ENCODE results near the gene NBAS. TPM values are rescaled to one million over a fixed set of nuclear protein-coding genes. Genes with fewer than 3 reads are reported as not detected.

NBAS gene
- total RNA-seq, 1 experiment from 2014 or later, result 46.4 TPM

DNA sequence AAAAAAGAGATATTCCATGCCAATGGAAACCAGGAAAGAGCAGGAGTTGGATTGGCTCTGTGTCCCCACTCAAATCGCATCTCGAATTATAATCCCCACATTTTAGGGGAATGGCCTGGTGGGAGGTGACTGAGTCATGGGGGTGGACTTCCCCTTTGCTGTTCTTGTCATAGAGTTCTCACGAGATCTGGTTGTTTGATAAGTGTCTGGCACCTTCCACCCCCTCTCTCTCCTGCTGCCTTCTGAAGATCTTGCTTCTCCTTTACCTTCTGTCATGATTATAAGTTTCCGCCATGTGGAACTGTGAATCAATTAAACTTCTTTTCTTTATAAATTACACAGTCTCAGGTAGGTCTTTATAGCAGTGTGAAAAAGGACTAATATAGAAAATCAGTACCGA lies 355.6 kb downstream of the NBAS start:
- TF ChIP-seq, protein P1, sequence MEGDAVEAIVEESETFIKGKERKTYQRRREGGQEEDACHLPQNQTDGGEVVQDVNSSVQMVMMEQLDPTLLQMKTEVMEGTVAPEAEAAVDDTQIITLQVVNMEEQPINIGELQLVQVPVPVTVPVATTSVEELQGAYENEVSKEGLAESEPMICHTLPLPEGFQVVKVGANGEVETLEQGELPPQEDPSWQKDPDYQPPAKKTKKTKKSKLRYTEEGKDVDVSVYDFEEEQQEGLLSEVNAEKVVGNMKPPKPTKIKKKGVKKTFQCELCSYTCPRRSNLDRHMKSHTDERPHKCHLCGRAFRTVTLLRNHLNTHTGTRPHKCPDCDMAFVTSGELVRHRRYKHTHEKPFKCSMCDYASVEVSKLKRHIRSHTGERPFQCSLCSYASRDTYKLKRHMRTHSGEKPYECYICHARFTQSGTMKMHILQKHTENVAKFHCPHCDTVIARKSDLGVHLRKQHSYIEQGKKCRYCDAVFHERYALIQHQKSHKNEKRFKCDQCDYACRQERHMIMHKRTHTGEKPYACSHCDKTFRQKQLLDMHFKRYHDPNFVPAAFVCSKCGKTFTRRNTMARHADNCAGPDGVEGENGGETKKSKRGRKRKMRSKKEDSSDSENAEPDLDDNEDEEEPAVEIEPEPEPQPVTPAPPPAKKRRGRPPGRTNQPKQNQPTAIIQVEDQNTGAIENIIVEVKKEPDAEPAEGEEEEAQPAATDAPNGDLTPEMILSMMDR (IDR thresholded peaks at IDR 0.05; ENCODE audit: unreplicated experiment), result no peak
- POLR2A ChIA-PET, result no interaction called here
- CTCF ChIA-PET, result interaction anchor here (0.9 kb wide), 1 partner anchor 371 kb away, joined by 4 read pairs; no protein-coding TSS in a partner anchor
- no peak overlapping the region for H3K4me3 Mint-ChIP-seq (ENCODE audit: unreplicated experiment)
- H3K9me3 Mint-ChIP-seq (ENCODE audit: unreplicated experiment), result no peaks in the 10 kb centered on the region
- DNase-seq (ENCODE audit: unreplicated experiment), result no peak
- H3K27ac Mint-ChIP-seq (ENCODE audit: low read depth, unreplicated experiment), result no peak overlapping the region
- H3K27me3 Mint-ChIP-seq (ENCODE audit: insufficient read depth, unreplicated experiment), result no peaks in the 10 kb centered on the region
- no peaks in the 10 kb centered on the region for H3K4me1 Mint-ChIP-seq (ENCODE audit: insufficient read depth, unreplicated experiment)
- peaks cover 12% of the 10 kb centered on the region for H3K36me3 Mint-ChIP-seq (ENCODE audit: insufficient read depth, unreplicated experiment)
- no TSS peak for BruUV-seq (replicated peaks)
- intact Hi-C loops (cut with micrococcal nuclease), result no loop called here

DNA sequence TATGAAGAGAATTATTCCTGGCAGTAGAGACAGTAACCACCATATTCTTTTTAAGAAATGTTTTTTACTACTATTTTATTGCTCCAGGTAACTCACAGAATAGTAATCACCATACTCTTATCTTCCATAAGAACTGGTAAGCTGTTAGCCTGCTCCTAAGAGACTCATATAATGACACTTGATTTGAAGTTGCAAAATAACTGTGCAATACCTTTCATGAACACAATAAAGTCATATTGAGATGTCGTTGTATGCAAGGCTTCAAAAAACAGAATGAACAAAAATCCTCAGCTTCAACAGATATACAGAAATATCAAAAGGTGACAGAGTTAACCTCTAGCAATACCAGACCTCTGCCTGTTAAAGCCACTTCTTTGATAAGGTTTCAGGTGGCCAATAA lies 360.1 kb downstream of the NBAS start:
- no peak overlapping the region for H3K27ac Mint-ChIP-seq (ENCODE audit: low read depth, unreplicated experiment)
- no peak overlapping the region for H3K4me3 Mint-ChIP-seq (ENCODE audit: unreplicated experiment)
- POLR2A ChIA-PET, result no interaction called here
- H3K27me3 Mint-ChIP-seq (ENCODE audit: insufficient read depth, unreplicated experiment), result no peaks in the 10 kb centered on the region
- no peak for DNase-seq (ENCODE audit: unreplicated experiment)
- TF ChIP-seq, protein P1 (IDR thresholded peaks at IDR 0.05; ENCODE audit: unreplicated experiment), result no peak
- H3K36me3 Mint-ChIP-seq (ENCODE audit: insufficient read depth, unreplicated experiment), result peaks cover 5% of the 10 kb centered on the region
- peaks cover 2% of the 10 kb centered on the region for H3K4me1 Mint-ChIP-seq (ENCODE audit: insufficient read depth, unreplicated experiment)
- H3K9me3 Mint-ChIP-seq (ENCODE audit: unreplicated experiment), result no peaks in the 10 kb centered on the region
- CTCF ChIA-PET, result interaction anchor here (0.7 kb wide), 1 partner anchor 10 kb away, joined by 3 read pairs; no protein-coding TSS in a partner anchor
- intact Hi-C loops (cut with micrococcal nuclease), result no loop called here
- BruUV-seq (replicated peaks), result no TSS peak

DNA sequence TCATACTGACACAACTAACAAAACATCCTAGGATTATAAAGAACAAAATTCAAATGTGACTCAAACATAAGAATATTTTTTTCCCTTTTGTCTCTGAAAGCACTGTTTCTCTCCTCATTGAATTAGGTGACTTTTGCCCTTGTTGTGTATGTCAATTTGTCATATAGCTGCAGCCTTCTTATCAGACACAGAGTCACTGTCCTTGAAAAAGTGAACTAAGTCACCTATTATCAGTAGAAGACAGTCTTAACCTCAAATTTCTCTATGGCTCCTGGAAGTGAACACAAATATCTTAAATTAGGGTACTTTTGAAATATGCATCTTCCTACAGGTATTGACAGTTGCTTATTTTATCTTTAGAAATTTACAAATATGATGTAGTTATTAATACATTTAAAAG lies 360.6 kb downstream of the NBAS start:
- no peaks in the 10 kb centered on the region for H3K9me3 Mint-ChIP-seq (ENCODE audit: unreplicated experiment)
- POLR2A ChIA-PET, result no interaction called here
- no peak overlapping the region for H3K27ac Mint-ChIP-seq (ENCODE audit: low read depth, unreplicated experiment)

DNA sequence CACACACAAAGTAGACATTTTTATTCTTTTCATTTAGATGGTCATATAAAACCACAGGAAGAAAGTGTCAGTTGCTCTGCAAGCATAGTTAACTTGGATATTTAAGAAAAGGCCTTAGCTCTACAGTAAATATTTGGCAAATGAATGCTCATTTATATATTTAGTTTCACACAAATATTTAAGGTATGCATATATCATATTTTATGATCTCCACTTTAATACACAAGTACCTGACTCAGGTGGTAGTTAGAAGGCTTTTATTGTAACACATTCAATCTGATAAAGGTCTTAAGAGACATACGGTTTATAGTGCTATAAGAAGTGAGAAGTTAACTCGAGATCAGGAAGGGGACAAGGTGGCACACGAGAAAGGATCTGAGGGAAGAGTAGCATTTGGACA lies 363.1 kb downstream of the NBAS start:
- no peaks in the 10 kb centered on the region for H3K9me3 Mint-ChIP-seq (ENCODE audit: unreplicated experiment)
- intact Hi-C loops (cut with micrococcal nuclease), result no loop called here
- TF ChIP-seq, protein P1 (IDR thresholded peaks at IDR 0.05; ENCODE audit: unreplicated experiment), result no peak
- H3K36me3 Mint-ChIP-seq (ENCODE audit: insufficient read depth, unreplicated experiment), result no peaks in the 10 kb centered on the region
- BruUV-seq (replicated peaks), result no TSS peak
- no peaks in the 10 kb centered on the region for H3K27me3 Mint-ChIP-seq (ENCODE audit: insufficient read depth, unreplicated experiment)
- no peak overlapping the region for H3K27ac Mint-ChIP-seq (ENCODE audit: low read depth, unreplicated experiment)
- DNase-seq (ENCODE audit: unreplicated experiment), result no peak
- ChIA-PET POLR2A (no interaction called here), CTCF (interaction anchor here (0.7 kb wide), 1 partner anchor 34 kb away, joined by 3 read pairs; no protein-coding TSS in a partner anchor)
- peaks cover 9% of the 10 kb centered on the region for H3K4me1 Mint-ChIP-seq (ENCODE audit: insufficient read depth, unreplicated experiment)
- no peak overlapping the region for H3K4me3 Mint-ChIP-seq (ENCODE audit: unreplicated experiment)

More for the DNA sequence above, 360.6 kb downstream of the NBAS start:
- intact Hi-C loops (cut with micrococcal nuclease), result no loop called here
- TF ChIP-seq, protein P1 (IDR thresholded peaks at IDR 0.05; ENCODE audit: unreplicated experiment), result no peak
- H3K4me1 Mint-ChIP-seq (ENCODE audit: insufficient read depth, unreplicated experiment), result peaks cover 7% of the 10 kb centered on the region
- CTCF ChIA-PET, result interaction anchor here (0.7 kb wide), 1 partner anchor 11 kb away, joined by 3 read pairs; no protein-coding TSS in a partner anchor
- BruUV-seq (replicated peaks), result no TSS peak
- DNase-seq (ENCODE audit: unreplicated experiment), result no peak
- H3K4me3 Mint-ChIP-seq (ENCODE audit: unreplicated experiment), result no peak overlapping the region
- peaks cover 5% of the 10 kb centered on the region for H3K36me3 Mint-ChIP-seq (ENCODE audit: insufficient read depth, unreplicated experiment)
- H3K27me3 Mint-ChIP-seq (ENCODE audit: insufficient read depth, unreplicated experiment), result no peaks in the 10 kb centered on the region

All from MCF 10A (cell line).